Ascending aorta (tissue), 2 donors: ENCODE measurements around the gene PPP5C. TPM values are rescaled to one million over a fixed set of nuclear protein-coding genes. Genes with fewer than 3 reads are reported as not detected.
"Not testable (repeated sequence)": the region's sequence is repeated elsewhere in the genome, so short reads cannot be mapped to it uniquely, and the experiment has no call there.

ENCODE experiments used
- DNase-seq, 2 donors: peaks; one replicate each; pipeline ENCODE4 v3.0.0-alpha.2; 2019; ENCODE audit warnings: low spot score in 2 of 2
- H3K27ac ChIP-seq, 2 donors: fragments of 200-600 bp; sonication (generic); one replicate each; pipeline ENCODE4 v1.5.1; 2016 to 2017; ENCODE audit warnings: mild to moderate bottlenecking in 1 of 2
- H3K27me3 ChIP-seq: fragments of 200-600 bp; sonication (generic); one replicate; pipeline ENCODE4 v1.5.1; 2017
- H3K36me3 ChIP-seq, 2 donors: fragments of 200-600 bp; sonication (generic); one replicate each; pipeline ENCODE4 v1.5.1; 2016
- H3K4me1 ChIP-seq, 2 donors: fragments of 200-600 bp; sonication (generic); one replicate each; pipeline ENCODE4 v1.5.1; 2016 to 2017; ENCODE audit warnings: mild to moderate bottlenecking in 1 of 2
- H3K4me3 ChIP-seq, 2 donors: fragments of 200-600 bp; sonication (generic); one replicate each; pipeline ENCODE4 v1.5.1; 2016 to 2017; ENCODE audit warnings: mild to moderate bottlenecking in 1 of 2
- H3K9me3 ChIP-seq, 2 donors: fragments of 200-600 bp; sonication (generic); one replicate each; pipeline ENCODE4 v1.5.1; 2016
- intact Hi-C: fragments of 100-400 bp; cut with DNase I; formaldehyde crosslinking; loops from one replicate; pipeline ENCODE4 v1.15.1; 2023
- total RNA-seq: library from RNA; depleted of rRNA; stranded (reverse); fragments of >200 nt; gene quantifications from one replicate; pipeline ENCODE4 v1.1.0, GENCODE V29; 2016
- TF ChIP-seq, protein P1 (sequence below), 3 experiments: fragments of 200-600 bp in 2 of 3; fragments of 450-650 bp in 1 of 3; sonication (generic) in 2 of 3; IDR thresholded peaks; one replicate each; pipeline ENCODE4 v1.5.1; 2016 to 2019; ENCODE audit warnings: antibody characterized with exemption in 3 of 3, mild to moderate bottlenecking in 1 of 3, moderate library complexity in 1 of 3

The PPP5C gene
- total RNA-seq, 1 donor from 2014 or later: 96.1 TPM

DNA sequence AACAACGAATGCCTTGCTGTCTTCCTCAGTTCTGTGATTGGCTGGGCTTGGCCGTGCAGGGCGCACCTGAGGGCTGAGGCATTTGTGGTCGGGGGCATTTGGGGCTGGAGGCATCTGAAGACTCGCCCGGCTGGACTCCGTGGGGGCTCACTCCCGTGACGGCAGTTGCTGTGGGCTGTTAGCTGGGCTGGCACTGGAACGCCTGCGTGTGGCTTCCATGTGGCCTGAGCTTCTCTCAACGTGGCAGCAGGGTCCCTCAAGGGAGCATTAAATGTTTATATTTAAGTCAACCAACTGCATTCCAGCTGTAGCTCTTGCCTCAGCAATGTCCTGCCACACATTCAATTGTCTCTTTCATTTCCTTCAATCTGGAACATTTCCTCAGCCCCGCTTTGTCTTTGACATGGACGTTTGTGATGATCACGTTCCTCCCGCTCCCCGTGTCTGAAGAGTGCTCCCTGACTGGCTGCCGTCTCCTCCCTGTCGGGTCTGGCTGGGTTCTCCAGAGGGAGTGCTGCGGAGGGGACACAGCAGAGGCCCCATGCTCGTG, 45.4 kb downstream of the PPP5C start:
- Histone ChIP-seq H3K9me3 (no peaks in the 10 kb centered on the region), H3K27ac (peak overlapping the region; percentile 52 to 66), H3K4me1 (peaks cover 5 to 24% of the 10 kb centered on the region in 2 donors), H3K36me3 (peaks cover 39 to 42% of the 10 kb centered on the region in 2 donors), H3K4me3 (peak overlapping the region in 1 of 2 donors; percentile 17), H3K27me3 (no peaks in the 10 kb centered on the region)
- no peak for DNase-seq
- intact Hi-C loops: loop anchor here (5.0 to 10.0 kb wide), 2 partner anchors 110 to 212 kb away; partner anchors contain the start of gene CALM3
- TF ChIP-seq, protein P1, sequence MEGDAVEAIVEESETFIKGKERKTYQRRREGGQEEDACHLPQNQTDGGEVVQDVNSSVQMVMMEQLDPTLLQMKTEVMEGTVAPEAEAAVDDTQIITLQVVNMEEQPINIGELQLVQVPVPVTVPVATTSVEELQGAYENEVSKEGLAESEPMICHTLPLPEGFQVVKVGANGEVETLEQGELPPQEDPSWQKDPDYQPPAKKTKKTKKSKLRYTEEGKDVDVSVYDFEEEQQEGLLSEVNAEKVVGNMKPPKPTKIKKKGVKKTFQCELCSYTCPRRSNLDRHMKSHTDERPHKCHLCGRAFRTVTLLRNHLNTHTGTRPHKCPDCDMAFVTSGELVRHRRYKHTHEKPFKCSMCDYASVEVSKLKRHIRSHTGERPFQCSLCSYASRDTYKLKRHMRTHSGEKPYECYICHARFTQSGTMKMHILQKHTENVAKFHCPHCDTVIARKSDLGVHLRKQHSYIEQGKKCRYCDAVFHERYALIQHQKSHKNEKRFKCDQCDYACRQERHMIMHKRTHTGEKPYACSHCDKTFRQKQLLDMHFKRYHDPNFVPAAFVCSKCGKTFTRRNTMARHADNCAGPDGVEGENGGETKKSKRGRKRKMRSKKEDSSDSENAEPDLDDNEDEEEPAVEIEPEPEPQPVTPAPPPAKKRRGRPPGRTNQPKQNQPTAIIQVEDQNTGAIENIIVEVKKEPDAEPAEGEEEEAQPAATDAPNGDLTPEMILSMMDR (IDR thresholded peaks at IDR 0.05): no peak

DNA sequence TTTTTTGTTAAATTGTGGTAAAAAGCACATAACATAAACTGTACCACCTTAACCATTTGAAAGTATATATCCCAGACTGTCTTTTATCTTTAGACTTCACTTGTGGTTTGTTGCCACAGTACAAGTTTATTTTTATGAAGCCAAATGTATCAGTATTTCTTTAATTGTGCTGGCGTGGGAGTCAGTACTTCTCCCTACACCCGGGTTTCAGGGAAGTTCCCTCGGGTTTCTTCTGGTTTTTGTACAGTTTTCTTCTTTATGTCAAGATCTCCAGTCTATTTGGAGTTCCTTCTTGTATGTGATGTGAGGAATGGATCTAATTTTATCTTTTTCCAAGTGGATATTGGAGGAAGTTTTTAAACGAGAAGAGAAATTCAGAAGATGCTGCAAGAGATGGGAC, 46.0 kb downstream of the PPP5C start:
- peaks cover 34 to 36% of the 10 kb centered on the region in 2 donors for H3K36me3 ChIP-seq
- DNase-seq: no peak
- peak overlapping the region; percentile 52 to 66 for H3K27ac ChIP-seq
- no peak overlapping the region for H3K4me3 ChIP-seq
- no peaks in the 10 kb centered on the region for H3K27me3 ChIP-seq
- TF ChIP-seq, protein P1 (IDR thresholded peaks at IDR 0.05): no peak
- H3K4me1 ChIP-seq: peaks cover 5 to 24% of the 10 kb centered on the region in 2 donors
- H3K9me3 ChIP-seq: no peaks in the 10 kb centered on the region
- intact Hi-C loops: loop anchor here (5.0 to 10.0 kb wide), 2 partner anchors 111 to 212 kb away; partner anchors contain the start of gene CALM3

DNA sequence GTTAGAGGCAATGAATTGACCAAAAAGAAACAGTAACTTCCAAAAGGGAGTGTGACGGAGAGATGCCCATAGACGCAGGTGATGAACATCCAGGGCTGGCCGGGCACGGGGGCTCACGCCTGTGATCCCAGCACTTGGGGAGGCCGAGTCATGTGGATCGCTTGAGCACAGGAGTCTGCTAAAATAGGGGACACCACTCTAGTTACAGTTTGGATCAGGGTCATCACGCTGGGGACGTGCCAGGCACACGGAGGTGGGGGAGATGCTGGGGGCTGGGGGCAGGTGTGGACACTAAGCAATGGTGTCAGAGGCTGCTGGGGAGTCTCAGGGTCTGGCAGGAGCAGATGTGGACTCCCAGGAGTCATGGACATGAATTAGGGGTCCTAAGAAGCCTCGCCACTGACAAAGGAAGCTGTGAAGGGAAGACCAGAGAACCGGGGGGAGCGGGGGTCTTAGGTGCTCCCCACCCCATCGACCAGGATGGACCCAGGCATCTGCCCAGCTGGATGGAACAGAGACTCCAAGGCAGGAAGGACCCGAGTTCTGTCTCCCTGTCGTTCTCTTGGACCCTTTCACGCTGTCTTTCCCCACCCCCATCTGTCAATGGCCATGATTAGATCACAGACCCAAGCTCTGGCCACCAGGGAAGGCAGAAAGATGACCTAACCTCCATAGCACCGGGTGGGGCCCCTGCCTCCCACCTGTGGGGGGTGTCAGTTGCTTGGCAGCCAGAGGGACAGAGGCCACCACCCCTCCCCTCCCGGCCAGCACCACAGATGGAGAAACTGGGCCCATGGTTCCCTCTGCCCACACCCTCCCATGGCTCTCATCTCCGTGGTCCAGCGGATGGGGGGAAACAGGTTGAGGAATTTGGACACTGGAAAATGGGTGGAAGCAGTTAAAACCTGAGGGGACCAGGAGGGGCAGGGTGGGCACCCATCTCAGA, 46.8 kb downstream of the PPP5C start:
- Histone ChIP-seq H3K4me1 (peaks cover 5 to 24% of the 10 kb centered on the region in 2 donors), H3K27ac (peak overlapping the region; percentile 52 to 66), H3K36me3 (peaks cover 26 to 28% of the 10 kb centered on the region in 2 donors), H3K27me3 (no peaks in the 10 kb centered on the region), H3K4me3 (no peak overlapping the region), H3K9me3 (no peaks in the 10 kb centered on the region)
- no peak for DNase-seq
- TF ChIP-seq, protein P1 (IDR thresholded peaks at IDR 0.05): no peak
- intact Hi-C loops: loop anchor here (5.0 to 10.0 kb wide), 2 partner anchors 111 to 211 kb away; partner anchors contain the start of gene CALM3

DNA sequence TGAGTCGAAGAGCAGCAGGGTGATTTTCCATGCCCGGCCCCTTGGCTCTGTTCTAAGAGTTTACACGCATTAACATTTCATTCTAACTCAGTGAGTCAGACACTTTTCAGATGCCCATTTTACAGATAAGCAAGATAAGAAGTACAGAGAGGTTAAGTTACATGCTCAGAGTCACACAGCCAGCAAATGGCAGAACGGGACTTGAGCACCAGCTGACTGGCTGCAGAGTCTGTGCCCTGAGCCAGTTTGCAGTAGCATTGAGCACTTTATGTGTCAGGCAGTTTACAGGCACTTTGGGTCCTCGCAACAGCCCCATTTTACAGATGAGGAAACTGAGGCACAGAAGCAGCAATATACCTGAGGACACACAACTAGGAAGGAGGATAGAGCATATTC, 47.5 kb downstream of the PPP5C start:
- DNase-seq: no peak
- Histone ChIP-seq H3K9me3 (no peaks in the 10 kb centered on the region), H3K4me3 (no peak overlapping the region), H3K36me3 (peaks cover 20 to 21% of the 10 kb centered on the region in 2 donors), H3K27me3 (no peaks in the 10 kb centered on the region), H3K4me1 (peaks cover 5 to 24% of the 10 kb centered on the region in 2 donors), H3K27ac (peak overlapping the region; percentile 52 to 66)
- TF ChIP-seq, protein P1 (IDR thresholded peaks at IDR 0.05): no peak
- intact Hi-C loops: loop anchor here (5.0 to 10.0 kb wide), 2 partner anchors 112 to 210 kb away; partner anchors contain the start of gene CALM3

DNA sequence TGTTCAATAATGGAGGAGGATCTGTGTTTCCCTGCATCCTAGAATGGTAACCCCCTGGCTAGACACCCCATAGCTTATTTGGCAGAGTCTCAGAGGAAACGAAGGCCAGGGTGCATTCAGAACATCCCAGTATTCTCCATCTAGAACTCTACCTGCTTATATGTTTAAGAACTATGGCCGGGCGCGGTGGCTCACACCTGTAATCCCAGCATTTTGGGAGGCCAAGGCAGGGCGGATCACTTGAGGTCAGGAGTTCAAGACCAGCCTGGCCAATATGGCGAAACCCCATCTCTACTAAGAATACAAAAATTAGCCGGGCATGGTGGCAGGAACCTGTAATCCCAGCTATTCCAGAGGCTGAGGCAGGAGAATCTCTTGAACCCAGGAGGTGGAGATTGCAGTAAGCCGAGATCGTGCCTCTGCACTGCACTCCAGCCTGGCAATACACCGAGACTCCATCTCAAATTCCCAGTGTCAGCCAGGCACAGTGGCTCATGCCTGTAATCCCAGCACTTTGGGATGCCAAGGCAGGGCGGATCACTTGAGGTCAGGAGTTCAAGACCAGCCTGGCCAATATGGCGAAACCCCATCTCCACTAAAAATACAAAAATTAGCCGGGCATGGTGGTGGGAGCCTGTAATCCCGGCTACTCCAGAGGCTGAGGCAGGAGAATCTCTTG, 51.1 kb downstream of the PPP5C start:
- not testable (repeated sequence) for H3K4me3 ChIP-seq, H3K9me3 ChIP-seq, DNase-seq, H3K27me3 ChIP-seq, H3K36me3 ChIP-seq
- intact Hi-C loops: loop anchor here (10.0 kb wide), 1 partner anchor 207 kb away; the partner anchor contains the start of gene CALM3
- H3K27ac ChIP-seq: peak overlapping the region in 1 of 2 donors; percentile 37
- peaks cover 5 to 18% of the 10 kb centered on the region in 2 donors for H3K4me1 ChIP-seq
